A673 (cell line): ENCODE data around the gene MED27. TPM values are rescaled to one million over a fixed set of nuclear protein-coding genes. Genes with fewer than 3 reads are reported as not detected.

Source experiments
- BruUV-seq: library from RNA; stranded (reverse); fragments of 400-500 nt; replicated peaks from 2 replicates; lab custom pipeline; 2021; lab: Mats Ljungman, UMichigan
- CTCF ChIA-PET: fragments of 300-600 bp; sonication (Branson Sonifier 250); formaldehyde crosslinking; loops from one replicate; lab custom pipeline; 2022; ENCODE audit warnings: antibody characterized with exemption; lab: Charles Lee
- POLR2A ChIA-PET: fragments of 300-600 bp; sonication (Branson Sonifier 250); formaldehyde crosslinking; loops from one replicate; lab custom pipeline; 2022; ENCODE audit warnings: antibody characterized with exemption; ENCODE audit not compliant: low non-redundant PET; lab: Charles Lee
- DNase-seq: peaks from one replicate; pipeline ENCODE4 v3.0.0-alpha.2; 2015; ENCODE audit warnings: low spot score
- H3K27ac ChIP-seq: fragments of 200-600 bp; sonication (generic); 2 replicates; pipeline ENCODE4 v1.5.1; 2016; ENCODE audit warnings: mixed run types, low read depth, mild to moderate bottlenecking, mixed read lengths, antibody characterized with exemption, low read length; ENCODE audit not compliant: poor library complexity, severe bottlenecking
- H3K27me3 ChIP-seq: fragments of 200-600 bp; sonication (generic); replicated peaks from 2 replicates; pipeline ENCODE4 v1.6.1; 2017; ENCODE audit warnings: mixed run types, low read depth, mild to moderate bottlenecking, mixed read lengths, antibody characterized with exemption, low read length; ENCODE audit not compliant: insufficient read depth, poor library complexity
- H3K36me3 ChIP-seq: fragments of 200-600 bp; sonication (generic); 2 replicates; pipeline ENCODE4 v1.6.1; 2016; ENCODE audit warnings: mixed run types, mild to moderate bottlenecking, mixed read lengths, antibody characterized with exemption, low read length; ENCODE audit not compliant: insufficient read depth, poor library complexity, severe bottlenecking
- H3K4me1 ChIP-seq: fragments of 200-600 bp; sonication (generic); 2 replicates; pipeline ENCODE4 v1.6.1; 2017; ENCODE audit warnings: mixed run types, mild to moderate bottlenecking, mixed read lengths, antibody characterized with exemption, low read length; ENCODE audit not compliant: insufficient read depth, poor library complexity, severe bottlenecking
- H3K4me3 ChIP-seq: fragments of 200-600 bp; sonication (generic); 2 replicates; pipeline ENCODE4 v1.5.1; 2016; ENCODE audit warnings: low read depth, mixed run types, mild to moderate bottlenecking, mixed read lengths, low read length; ENCODE audit not compliant: poor library complexity, severe bottlenecking
- H3K9me3 ChIP-seq: fragments of 200-600 bp; sonication (generic); 2 replicates; pipeline ENCODE4 v1.6.1; 2016; ENCODE audit warnings: mixed run types, low read depth, mild to moderate bottlenecking, mixed read lengths, antibody characterized with exemption, low read length; ENCODE audit not compliant: poor library complexity, severe bottlenecking
- EZH2 ChIP-seq: fragments of 200-600 bp; sonication (generic); IDR thresholded peaks from 2 replicates; pipeline ENCODE4 v1.6.1; 2017; ENCODE audit warnings: borderline replicate concordance, low read depth, mild to moderate bottlenecking, mixed read lengths, antibody characterized with exemption, low read length; ENCODE audit not compliant: poor library complexity, severe bottlenecking
- intact Hi-C: fragments of 100-400 bp; cut with micrococcal nuclease; formaldehyde crosslinking; loops from one replicate; pipeline ENCODE4 v1.10.0; 2022; ENCODE audit not compliant: unreplicated experiment
- total RNA-seq: library from RNA; stranded (reverse); gene quantifications from 2 replicates; pipeline ENCODE4 v1.2.3, GENCODE V29; 2021
- TF ChIP-seq, protein P1 (sequence below): fragments of 300-800, 200-600 bp; sonication (generic); conservative IDR thresholded peaks from 2 replicates; pipeline ENCODE4 v1.5.1; 2017; ENCODE audit warnings: low read depth, mild to moderate bottlenecking, antibody characterized with exemption, low read length, moderate library complexity, mixed read lengths

MED27 gene
- total RNA-seq, 1 experiment from 2014 or later: 45.4 TPM

GRCh38 chr9:132099741-132100407 is 20.2 kb upstream of the MED27 start:
- Histone ChIP-seq H3K4me3 (no peak overlapping the region), H3K9me3 (no peaks in the 10 kb centered on the region), H3K4me1 (no peaks in the 10 kb centered on the region), H3K36me3 (no peaks in the 10 kb centered on the region), H3K27me3 (peaks cover 20% of the 10 kb centered on the region), H3K27ac (no peak overlapping the region)
- no peak for DNase-seq
- TF ChIP-seq, protein P1, sequence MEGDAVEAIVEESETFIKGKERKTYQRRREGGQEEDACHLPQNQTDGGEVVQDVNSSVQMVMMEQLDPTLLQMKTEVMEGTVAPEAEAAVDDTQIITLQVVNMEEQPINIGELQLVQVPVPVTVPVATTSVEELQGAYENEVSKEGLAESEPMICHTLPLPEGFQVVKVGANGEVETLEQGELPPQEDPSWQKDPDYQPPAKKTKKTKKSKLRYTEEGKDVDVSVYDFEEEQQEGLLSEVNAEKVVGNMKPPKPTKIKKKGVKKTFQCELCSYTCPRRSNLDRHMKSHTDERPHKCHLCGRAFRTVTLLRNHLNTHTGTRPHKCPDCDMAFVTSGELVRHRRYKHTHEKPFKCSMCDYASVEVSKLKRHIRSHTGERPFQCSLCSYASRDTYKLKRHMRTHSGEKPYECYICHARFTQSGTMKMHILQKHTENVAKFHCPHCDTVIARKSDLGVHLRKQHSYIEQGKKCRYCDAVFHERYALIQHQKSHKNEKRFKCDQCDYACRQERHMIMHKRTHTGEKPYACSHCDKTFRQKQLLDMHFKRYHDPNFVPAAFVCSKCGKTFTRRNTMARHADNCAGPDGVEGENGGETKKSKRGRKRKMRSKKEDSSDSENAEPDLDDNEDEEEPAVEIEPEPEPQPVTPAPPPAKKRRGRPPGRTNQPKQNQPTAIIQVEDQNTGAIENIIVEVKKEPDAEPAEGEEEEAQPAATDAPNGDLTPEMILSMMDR: no peak
- TF ChIP-seq EZH2: no peak
- BruUV-seq: no TSS peak
- intact Hi-C loops: no loop called here
- ChIA-PET CTCF (no interaction called here), POLR2A (no interaction called here)

DNA sequence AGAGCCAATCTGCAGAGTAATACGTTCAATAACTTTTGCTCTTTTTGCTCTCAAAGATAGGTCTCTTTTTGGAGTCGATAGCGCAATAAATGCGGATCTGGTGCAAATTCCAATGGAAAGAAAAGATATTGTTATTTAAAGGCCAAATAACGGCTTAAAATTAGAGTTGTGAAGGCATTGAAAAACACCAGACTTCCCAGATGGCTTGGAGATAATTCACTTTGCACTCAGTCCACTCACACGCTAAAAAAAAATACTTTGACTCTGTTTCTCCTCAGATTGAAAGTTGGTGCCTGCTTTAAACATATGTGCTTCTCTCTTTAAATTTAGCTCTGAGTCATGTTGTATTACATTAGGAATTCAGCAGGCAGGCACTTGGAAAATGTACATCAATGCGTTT is 19.5 kb upstream of the MED27 start:
- intact Hi-C loops: no loop called here
- CTCF ChIA-PET: no interaction called here
- Histone ChIP-seq H3K27ac (no peak overlapping the region), H3K36me3 (no peaks in the 10 kb centered on the region), H3K4me3 (no peak overlapping the region), H3K9me3 (no peaks in the 10 kb centered on the region), H3K4me1 (no peaks in the 10 kb centered on the region), H3K27me3 (peaks cover 26% of the 10 kb centered on the region)
- POLR2A ChIA-PET: no interaction called here
- BruUV-seq: no TSS peak
- DNase-seq: no peak
- TF ChIP-seq, protein P1: no peak
- TF ChIP-seq EZH2: no peak

- Histone ChIP-seq H3K9me3 (no peaks in the 10 kb centered on the region), H3K27ac (no peak overlapping the region), H3K27me3 (peaks cover 43% of the 10 kb centered on the region), H3K36me3 (no peaks in the 10 kb centered on the region), H3K4me1 (no peaks in the 10 kb centered on the region), H3K4me3 (no peak overlapping the region)
- DNase-seq: no peak
- ChIA-PET POLR2A (interaction anchor here (0.6 kb wide), 1 partner anchor 1236 kb away, joined by 5 read pairs; no protein-coding TSS in a partner anchor), CTCF (no interaction called here)
- no TSS peak for BruUV-seq
- intact Hi-C loops: no loop called here
- no peak for TF ChIP-seq EZH2
- TF ChIP-seq, protein P1: no peak
Observed at GRCh38 chr9:132094314-132094791, 14.7 kb upstream of the MED27 start.
